Hematopoietic multipotent progenitor cell treated with erythropoietin and hydrocortisone succinate and interleukin-3 and kit ligand, for 15 days (in vitro differentiated cells): ENCODE data around the gene COL4A6.

Experiments used
- DNase-seq: peaks from one replicate; pipeline ENCODE4 v3.0.0-alpha.2; 2015; ENCODE audit warnings: low spot score

Gene COL4A6

DNA sequence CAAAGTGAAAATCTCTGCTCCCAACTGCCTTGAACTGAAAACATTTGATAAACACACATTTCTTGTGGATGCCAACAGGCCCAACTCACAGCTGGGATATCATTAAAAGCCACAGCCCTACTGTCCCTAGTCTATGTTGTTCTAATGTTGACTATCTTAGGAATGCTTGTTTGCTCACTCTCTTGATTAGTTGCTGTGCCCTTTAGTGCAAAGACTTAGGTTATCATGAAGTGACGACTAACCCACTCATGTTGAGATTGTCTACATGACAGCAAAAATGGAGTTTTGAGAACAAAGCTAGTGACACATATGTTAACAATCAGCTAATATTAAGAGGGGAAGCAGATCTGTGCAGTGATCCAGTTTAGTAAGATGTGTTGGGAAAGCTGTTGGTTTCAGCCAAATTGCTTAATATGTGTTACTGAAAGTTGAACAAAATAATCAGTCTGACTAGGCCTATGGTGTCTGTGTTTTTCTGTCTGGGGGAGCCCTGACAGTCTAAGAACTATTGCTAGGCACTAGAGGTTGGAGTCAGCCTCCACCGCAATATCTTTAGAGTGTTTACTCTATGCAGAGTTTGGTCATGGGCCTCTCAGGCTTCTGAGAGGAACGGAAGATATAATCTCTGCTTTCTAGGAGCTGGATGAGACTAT, 221.2 kb downstream of the COL4A6 start:
- DNase-seq = no peak

DNA sequence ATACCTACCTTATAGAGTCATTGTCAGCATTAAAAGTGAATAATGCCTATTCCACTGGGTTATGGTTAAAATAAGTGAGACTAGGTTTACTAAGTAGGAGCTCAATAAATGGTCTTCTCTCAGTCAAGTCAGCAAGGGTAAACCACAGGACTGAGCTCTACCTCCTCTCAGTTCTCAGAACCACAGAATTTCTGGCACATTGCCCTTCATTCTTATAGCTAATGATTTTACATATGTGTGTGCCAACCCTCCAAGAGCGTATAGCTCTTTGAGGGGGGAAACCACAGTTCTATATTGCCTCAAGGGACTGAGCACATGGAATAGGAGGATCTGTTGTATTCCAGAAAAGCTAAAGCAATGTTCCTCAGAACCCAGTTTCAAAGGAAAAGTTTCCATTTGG, 221.8 kb downstream of the COL4A6 start:
- no peak for DNase-seq

DNA sequence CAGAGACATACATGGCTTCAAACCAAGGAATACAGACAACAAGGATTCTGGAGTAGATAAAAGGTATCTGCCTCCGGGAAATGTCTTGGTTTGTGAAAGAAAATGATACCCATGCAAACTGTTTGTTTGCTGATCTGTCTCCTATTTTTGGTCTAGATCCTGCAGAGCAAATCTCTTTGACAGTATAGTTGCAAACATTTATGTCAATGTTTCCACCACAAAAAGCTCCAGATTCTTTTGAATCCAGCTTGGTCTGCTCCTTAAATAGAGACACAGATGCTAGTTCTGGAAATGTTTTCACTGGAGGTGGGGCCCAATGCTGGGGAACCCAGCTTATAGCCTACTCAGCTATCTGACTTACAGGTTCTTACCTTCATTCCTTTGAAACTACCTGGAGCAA, 226.9 kb downstream of the COL4A6 start:
- no peak for DNase-seq

DNA sequence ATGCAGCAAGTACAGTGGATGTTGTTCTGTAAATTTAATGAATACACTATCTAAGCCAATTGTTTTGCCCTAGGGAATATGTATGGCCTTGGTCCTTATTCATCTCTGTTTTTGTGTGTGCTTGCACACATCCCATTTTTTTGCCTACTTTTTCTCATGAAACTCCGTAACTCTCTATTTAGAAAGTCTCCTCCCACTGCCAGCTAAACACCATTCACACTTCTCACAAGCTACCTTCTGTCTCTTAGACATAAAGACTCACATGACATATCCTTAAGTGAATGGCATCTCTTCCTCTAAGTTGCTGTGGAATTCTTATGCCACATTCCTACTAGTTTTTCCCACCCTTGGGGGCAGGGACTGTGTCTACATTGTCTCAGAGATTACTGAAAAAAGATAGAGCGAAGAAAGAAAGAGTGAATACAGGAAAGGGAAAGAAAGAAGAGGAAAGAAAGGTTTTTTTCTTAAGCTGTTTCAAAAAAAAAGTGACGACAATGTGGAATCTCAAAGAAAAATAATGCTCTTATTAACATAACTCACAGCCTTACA, 229.1 kb downstream of the COL4A6 start:
- DNase-seq = no peak

DNA sequence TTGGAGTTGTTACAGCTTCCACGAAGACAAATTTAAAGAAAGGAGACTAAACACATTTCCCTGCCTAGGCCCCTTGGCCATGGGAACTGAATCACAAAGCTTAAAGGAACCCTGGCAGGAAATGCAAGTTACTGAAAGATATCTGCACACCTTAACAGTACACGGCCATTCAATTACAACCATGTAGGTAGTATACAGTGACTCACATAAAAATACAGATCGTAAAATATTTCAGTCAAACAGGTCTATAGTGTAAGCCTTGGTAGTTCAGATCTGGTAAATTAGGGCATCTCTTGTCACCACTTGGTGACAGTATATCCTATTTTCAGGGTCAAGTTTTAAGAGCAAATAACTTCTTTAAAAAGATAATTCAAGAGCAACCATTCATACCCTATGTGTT, 234.7 kb downstream of the COL4A6 start:
- DNase-seq = no peak

DNA sequence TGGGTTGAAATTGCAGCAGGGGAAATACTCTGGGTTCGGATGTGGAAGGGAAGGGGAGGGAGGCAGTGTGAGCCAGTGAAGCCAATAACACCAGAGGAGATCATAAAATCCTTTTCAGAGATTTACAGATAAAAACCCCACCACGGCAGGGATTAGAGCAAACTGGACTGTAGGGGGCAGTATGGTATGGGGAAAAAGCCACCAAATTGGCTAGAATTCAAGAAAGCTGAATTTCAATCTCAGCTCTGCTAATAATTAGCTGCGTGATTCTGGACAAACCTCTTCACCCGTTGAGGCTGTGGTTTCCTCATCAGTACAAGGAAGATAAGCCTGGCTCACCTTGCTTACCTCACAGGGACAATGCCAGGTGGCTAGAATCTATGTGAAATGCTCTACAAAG, 238.5 kb downstream of the COL4A6 start:
- DNase-seq = peak; percentile 2

DNA sequence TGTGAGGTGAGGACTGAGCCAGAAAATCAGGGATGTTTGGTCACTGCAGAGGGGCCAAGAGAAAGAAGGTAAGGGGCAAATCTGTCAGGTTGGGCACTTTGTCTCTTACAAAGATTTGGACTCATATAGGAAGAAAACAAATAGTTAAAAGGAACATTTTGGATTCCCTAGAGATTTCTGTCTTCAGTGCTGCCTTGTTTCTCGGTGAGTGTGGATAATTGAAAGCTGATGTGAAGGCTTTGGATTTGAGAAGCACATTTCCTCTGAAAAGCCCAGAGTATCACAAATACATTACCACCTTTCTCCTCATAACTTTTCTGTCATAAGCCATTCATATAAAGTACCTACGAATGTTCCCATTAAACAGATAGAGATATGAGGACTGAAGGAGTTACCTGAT, 239.2 kb downstream of the COL4A6 start:
- DNase-seq = no peak

DNA sequence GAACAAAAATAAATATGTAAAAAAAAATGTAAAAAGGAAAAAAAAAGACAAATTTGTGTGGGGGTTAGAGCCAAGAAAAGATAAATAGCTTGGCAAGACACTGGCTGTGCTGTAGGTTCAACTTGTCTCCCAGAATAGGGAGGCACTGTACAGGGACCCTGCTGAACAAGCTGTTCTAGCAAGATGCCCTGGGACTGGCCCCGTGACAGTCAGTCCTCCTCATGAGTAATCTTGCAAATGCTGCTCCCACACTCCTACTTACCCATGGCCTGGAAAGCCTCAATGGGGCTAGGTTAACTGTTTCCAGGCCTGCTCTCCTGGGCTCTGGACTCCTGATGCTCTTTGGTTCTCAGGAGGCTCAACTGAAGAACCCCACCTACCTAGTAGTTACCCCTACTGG, 239.8 kb downstream of the COL4A6 start:
- no peak for DNase-seq

DNA sequence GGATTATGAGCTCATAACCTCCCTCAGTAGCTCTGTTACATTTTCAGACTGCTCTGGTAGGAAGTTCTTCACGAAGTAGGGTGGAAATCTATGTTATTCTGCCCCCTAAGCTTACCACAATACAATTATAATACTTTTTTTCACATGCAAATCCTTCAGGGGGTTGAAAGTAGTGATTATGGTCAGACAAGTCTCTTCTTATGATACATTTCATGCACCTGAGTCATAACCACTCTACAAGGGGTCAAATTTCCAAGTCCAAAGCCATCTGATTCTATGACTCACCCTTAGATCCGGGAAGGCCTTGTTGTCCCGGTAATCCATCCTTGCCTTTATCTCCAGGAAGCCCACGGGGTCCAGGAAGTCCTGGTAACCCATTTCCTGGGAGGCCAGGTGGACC, 251.4 kb downstream of the COL4A6 start:
- DNase-seq = no peak

DNA sequence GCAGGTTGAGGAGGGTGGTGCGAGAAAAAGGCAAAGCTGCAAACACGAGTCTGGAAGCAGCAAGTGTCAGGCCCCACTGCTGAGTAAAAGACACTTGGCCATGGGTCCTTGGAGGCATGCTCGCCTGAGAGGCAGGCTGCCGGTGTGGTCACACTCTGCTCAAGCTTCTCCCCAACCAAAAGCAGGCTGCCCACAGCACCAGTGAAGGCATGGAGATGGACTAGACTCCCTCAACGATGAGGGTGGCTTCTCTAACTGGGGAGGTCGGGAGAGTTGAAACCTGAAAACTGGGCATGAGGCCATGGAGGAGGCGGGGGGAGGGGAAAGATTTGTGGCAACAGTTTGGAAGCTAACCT, 260.1 kb downstream of the COL4A6 start:
- DNase-seq = no peak

DNA sequence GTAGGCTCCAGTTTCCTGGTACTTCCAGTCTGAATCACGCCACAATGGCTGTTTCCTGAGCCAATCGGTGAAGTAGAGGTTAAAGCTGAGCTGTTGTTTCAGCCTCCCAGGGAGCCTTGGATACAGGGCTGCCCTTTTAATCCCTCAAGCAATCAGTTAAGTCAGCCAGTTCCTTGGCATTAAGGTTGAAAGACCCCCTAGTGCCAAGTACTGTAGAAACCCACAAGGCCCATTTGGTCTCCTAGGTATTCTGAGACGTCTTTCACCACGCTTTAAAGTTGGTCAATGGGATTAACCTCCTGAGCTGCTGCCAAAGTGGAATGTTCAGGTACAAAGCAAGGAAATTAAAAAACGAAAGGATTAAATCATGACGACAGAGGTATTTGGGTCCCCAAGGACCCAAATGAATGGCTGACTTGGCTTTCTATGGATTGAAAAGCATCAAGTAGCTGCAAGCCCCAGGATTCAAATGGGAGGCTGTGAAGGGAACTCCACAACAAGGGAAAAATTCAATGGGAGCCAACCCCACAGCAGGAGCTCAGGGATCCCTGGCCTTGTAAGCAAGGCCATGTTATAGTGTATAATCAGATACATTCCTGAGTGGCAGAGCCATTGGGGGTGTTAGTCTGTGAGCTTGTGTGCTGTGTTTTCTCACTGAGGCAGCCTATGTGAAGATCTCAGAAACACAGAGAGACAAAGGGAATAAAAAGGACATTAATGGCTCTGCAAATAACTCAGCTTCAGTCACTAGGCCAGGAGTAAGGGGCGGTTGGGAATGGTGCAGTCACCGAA, 260.7 kb downstream of the COL4A6 start:
- no peak for DNase-seq

DNA sequence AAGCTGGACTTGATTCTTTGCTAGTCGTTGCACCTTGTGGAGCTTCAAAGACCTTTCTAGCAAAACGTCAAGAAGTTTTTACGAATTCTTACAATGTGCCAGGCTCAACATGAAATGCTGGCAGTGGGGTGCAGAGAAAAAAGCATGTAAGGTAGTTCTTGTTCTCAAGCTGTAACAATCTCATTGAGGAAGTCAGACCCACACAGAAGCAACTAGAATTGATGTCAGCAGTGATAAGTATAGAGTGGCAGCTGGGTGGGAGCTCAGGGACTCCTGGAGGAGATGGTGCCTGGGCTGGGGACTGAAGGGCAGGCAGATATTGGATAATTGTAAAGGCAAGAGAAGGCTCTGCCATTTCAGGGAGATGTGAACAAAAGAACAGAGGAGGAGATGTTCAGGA, 264.3 kb downstream of the COL4A6 start:
- no peak for DNase-seq

DNA sequence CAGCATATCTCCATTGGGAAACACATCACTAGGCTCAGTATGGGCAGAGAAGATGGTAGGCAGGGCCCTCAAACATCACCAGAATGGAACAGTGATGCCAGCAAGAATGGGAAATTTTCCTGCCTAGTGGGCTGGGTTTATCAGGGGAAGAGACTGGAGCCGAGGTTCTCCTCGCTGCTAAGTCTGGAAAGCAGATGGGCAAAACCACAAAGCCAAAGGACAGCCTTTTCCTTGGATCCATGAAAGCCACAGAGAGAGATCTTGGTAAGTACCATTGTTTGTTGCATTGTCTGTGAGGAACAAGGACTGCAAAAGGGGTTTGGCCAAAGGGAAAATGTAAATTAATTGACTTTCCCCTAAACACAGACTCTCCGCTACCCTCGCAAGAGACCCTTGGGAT, 266.6 kb downstream of the COL4A6 start:
- no peak for DNase-seq

DNA sequence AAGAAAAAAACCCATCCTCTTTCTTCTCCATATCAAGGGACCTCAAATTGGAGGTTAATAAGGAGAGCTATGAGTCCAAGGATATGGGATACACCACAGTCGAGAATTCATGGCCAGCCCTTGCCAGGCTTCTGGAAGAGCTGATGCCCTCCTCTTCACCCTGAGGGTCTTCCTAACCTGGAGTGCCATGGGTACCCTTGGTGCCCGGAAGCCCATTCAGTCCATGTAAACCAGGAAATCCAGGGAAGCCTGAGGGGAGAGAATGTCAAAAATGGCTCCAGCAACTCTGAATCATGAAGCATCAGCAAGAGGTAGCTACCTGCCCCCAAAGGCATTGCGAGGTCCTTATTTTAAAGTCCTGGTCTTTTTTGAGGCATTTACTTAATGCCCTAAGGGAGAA, 268.5 kb downstream of the COL4A6 start:
- no peak for DNase-seq

DNA sequence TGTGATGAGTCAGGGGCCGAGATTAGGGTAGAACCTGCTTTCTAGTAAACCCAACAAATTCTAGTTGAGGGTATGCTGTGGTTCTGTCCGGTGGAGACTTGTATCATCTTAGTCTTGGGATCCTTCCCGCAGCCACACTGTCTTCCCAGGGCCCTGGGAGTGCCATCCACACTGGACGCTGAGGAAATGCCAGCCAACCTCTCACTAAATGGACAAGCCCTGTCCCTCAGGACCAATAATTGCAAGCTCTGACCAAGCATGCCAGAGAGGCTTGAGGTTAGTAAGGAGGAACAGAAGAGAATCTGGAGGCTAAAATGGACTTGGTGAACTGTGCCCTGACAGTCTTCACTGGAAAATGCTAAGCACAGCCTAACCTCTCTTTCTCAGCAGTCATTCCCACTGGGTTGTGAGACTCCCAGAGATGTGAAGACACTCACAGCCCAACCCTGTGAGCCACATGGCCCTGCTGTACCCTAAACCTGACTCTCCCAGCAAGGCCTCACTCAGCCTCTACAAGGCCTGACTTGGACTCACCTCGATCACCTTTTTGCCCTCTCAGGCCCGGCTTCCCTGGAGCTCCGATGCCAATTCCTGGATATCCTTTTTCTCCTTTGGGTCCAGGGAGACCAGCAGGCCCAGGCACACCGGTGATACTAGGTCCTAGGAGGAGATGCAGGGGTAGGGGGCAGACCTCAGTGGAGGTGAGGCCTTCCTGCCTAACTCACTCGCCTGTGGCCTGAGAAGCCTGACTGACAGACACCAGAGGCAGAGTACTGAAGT, 269.1 kb downstream of the COL4A6 start:
- no peak for DNase-seq

DNA sequence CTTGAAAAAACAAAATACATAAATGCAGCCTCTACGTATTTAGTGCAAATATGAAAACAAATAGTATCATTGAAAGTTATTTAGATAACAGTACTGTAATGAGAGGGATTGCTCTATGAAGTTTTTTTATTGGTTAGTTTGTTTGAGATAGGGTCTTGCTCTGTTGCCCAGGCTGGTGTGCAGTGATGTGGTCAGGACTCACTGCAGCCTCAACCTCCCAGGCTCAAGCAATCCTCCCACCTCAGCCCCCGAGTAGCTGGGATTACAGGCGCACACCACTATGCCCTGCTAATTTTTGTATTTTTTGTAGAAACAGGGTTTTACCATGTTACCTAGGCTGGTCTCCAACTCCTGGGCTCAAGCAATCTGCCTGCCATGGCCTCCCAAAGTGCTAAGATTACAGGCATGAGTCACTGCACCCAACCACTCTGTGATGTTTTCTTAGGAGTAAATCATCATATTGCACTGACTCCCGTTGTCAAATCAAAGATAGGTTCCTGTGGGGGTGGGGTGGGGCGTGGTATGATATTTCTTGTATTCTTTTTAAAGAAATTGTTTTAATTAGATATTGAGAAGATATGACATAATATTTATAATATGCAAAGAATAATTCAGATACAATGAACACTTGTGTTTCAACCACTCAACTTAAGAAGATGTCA, 270.9 kb downstream of the COL4A6 start:
- no peak for DNase-seq

DNA sequence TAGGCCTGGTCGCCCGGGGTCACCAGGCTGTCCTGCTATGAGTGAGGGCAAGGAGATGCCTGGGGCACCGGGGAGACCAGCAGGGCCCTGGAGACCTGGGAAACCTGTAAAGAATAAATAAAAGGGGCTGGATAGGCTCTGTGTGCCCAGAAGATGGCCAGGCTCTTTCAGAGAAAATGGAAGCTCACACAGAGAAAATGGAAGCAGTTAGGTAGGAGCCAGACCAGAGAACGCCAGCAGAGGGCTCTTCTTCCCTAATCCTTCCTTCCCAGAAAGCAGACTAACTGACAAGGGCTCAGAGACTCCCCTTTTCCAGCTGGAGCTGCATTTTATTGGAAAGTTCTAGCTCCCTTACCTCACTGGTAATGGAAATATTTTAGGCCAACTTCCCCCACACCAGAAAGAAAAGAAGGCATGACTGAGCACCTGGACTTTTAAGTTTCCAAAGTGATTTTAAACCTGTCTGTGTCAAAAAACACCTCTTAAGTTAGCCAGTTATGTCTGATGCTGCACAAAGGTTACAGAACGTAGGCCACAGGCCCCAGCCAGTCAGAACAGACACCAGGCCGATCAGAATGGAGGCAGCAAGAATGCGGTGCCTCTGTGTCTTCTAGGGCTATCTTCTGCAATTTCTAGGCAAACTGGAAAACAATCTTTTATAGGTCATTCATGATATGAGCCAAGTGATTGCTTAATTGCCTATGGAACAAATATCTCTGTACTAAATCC, 272.7 kb downstream of the COL4A6 start:
- no peak for DNase-seq

DNA sequence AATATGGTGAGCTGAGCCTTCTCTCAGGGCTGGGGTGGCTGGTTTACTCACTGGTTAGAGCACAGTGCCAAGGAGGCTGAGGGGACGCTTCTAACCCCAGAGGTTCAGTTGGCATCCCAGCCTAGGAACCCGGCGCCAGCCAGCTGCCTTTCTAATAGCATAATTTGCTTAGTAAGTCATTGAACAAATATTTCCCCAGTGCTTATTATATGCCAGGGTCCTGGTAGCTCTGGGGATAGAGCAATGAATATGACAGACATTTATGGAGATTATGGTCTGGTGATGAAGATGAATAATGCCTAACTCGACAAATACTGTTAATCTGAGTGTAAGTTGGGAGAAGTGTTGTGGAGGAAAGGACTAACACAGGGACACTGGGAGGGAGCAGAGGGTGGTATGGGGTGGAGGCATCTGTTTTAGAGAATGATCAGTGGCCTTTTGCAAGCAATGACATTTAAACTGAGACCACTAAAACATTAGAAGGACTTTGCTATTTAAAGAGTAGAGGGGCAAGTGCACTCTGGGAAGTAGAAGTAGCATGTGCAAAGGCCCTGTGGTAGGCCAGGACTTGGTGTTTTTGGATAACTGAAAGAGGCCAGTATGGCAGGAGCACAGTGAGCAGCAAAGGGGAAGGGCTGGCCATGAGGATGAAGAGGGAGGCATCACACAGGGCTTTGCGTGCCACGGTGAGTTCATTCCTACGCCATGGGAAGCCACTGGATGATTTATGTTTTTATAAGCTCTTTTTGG, 274.7 kb downstream of the COL4A6 start:
- DNase-seq = no peak

DNA sequence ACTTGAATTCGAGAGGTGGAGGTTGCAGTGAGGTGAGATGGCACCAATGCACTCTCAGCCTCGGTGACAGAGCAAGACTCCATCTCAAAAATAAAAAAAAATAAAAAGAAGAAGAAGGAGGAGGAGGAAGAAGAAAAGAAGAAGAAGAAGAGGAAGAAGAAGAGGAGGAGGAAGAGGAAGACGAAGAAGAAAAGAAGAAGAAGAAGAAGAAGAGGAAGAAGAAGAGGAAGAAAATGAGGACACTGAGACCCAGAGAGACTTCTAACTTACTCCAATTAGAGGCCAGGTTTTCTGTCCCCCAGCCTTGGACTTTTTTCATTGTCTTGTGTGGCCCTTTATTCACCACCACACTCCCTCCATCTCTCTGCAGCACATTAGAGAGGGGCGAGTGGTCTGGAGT, 276.0 kb downstream of the COL4A6 start:
- DNase-seq = no peak

DNA sequence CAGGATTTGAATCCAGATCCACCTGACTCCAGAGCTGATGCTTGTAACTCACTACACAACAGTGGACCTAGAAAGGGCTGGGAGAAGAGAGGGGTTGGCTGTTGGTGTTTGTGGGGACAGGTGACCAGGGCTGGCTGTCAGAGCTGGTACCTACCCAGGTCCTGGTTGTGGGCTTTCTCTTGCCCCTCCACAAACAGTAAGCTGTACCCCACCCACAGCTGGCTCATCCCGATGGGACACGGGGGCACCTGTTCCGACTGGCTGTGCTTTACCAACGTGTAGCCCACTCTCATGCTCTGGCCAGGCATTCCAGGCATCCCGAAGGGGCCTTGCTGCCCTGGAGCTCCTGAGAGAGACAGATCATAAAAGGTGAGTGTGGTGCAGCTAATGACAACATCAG, 277.9 kb downstream of the COL4A6 start:
- no peak for DNase-seq
